Neutrophil (primary cell): Measurements from ENCODE around the gene DNAJC15.

ENCODE experiments used
- H3K27ac ChIP-seq: fragments of 200-600 bp; sonication (generic); 2 replicates; pipeline ENCODE4 v1.5.1; 2016; ENCODE audit warnings: mild to moderate bottlenecking, moderate library complexity
- H3K27me3 ChIP-seq: fragments of 200-600 bp; sonication (generic); 2 replicates; pipeline ENCODE4 v1.6.0; 2016; ENCODE audit warnings: mild to moderate bottlenecking
- H3K36me3 ChIP-seq: fragments of 200-600 bp; sonication (generic); 2 replicates; pipeline ENCODE4 v1.5.1; 2017
- H3K4me1 ChIP-seq, 2 experiments: fragments of 200-600 bp in 1 of 2; sonication (generic) in 1 of 2; 1 replicate in 1 of 2; 2 replicates in 1 of 2; pipeline versions ENCODE4 v1.5.1 to v1.6.1; 2013 to 2016; ENCODE audit warnings: low read depth in 1 of 2, low read length in 1 of 2, mild to moderate bottlenecking in 1 of 2, moderate library complexity in 1 of 2; ENCODE audit not compliant: control insufficient read depth in 1 of 2, insufficient read depth in 1 of 2
- H3K4me3 ChIP-seq, 2 experiments: fragments of 200-600 bp in 1 of 2; sonication (generic) in 1 of 2; 1 replicate in 1 of 2; 2 replicates in 1 of 2; pipeline ENCODE4 v1.5.1; 2013 to 2016; ENCODE audit warnings: low read depth in 1 of 2, low read length in 1 of 2, mild to moderate bottlenecking in 1 of 2, moderate library complexity in 1 of 2
- H3K9me3 ChIP-seq: fragments of 200-600 bp; sonication (generic); 2 replicates; pipeline ENCODE4 v1.5.1; 2016
- CTCF ChIP-seq: fragments of 200-600 bp; sonication (generic); IDR thresholded peaks from 2 replicates; pipeline ENCODE4 v1.5.1; 2016; ENCODE audit warnings: antibody characterized with exemption

The DNAJC15 gene

GRCh38 chr13:43023289-43023963, at the start of gene DNAJC15:
Gene DNAJC15 (plus strand): TSS chr13:43023586. CDS start chr13:43023627, 41 bp downstream.
- Histone ChIP-seq H3K36me3 (no peaks in the 10 kb centered on the region), H3K4me3 (peak within 1 kb of the TSS; percentile 57 to 69), H3K4me1 (peaks cover 5 to 14% of the 10 kb centered on the region in 2 experiments), H3K27me3 (peaks cover 10% of the 10 kb centered on the region), H3K9me3 (no peaks in the 10 kb centered on the region), H3K27ac (no peak within 1 kb of the TSS)
- no peak for TF ChIP-seq CTCF

DNA sequence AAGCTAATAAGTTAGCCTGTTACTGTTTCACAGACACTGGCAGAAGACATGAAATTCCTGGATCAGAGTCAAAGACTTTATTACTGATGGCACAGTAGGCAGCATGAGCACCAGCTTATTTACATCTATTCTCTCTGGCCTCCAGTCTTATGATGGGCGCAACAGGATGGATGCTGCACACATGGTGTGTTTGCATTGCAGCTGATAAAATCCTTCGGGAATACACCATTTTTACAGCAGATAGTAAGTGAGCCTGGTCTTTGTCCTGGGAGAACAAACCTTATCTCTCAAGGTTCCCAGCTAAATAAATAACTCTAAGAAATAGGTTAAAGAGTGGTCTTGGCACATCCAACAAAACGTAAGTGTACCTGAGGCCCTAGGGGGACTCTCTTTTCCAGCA, 47.3 kb upstream of the DNAJC15 start:
- no peaks in the 10 kb centered on the region for H3K4me1 ChIP-seq
- H3K36me3 ChIP-seq, result no peaks in the 10 kb centered on the region
- no peaks in the 10 kb centered on the region for H3K27me3 ChIP-seq
- TF ChIP-seq CTCF, result no peak
- no peak overlapping the region for H3K27ac ChIP-seq
- H3K4me3 ChIP-seq, result no peak overlapping the region
- no peaks in the 10 kb centered on the region for H3K9me3 ChIP-seq

GRCh38 chr13:42977219-42977659, 46.1 kb upstream of the DNAJC15 start:
- H3K36me3 ChIP-seq, result no peaks in the 10 kb centered on the region
- TF ChIP-seq CTCF, result no peak
- no peaks in the 10 kb centered on the region for H3K4me1 ChIP-seq
- H3K27me3 ChIP-seq, result no peaks in the 10 kb centered on the region
- H3K9me3 ChIP-seq, result no peaks in the 10 kb centered on the region
- H3K4me3 ChIP-seq, result no peak overlapping the region
- no peak overlapping the region for H3K27ac ChIP-seq

DNA sequence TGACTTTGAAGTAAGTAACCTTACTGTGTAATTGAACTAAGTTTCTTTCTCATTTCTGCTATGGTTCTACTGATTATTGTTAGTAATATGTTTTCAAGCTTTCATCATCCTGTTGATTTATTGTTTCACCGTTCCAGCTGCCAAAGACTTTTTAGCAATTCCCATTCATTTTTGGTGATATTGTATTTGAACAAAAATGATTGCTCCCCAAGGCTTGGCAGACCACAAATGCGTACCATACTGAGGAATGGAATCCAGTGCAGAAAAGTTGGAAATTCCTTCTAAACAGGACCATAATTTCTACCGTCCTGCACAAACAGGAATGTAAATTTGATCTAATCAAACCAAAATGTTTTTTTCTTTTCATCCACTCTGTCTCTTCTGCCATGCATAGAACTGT, 42.1 kb upstream of the DNAJC15 start:
- H3K4me3 ChIP-seq, result no peak overlapping the region
- H3K27me3 ChIP-seq, result no peaks in the 10 kb centered on the region
- H3K36me3 ChIP-seq, result no peaks in the 10 kb centered on the region
- H3K4me1 ChIP-seq, result no peaks in the 10 kb centered on the region
- TF ChIP-seq CTCF, result no peak
- no peaks in the 10 kb centered on the region for H3K9me3 ChIP-seq
- no peak overlapping the region for H3K27ac ChIP-seq

- Histone ChIP-seq H3K9me3 (no peaks in the 10 kb centered on the region), H3K4me3 (no peak overlapping the region), H3K36me3 (no peaks in the 10 kb centered on the region), H3K27ac (no peak overlapping the region), H3K4me1 (no peaks in the 10 kb centered on the region), H3K27me3 (no peaks in the 10 kb centered on the region)
- TF ChIP-seq CTCF, result no peak
Measured at GRCh38 chr13:42981853-42982252, 41.5 kb upstream of the DNAJC15 start.
